ENCODE data around the gene LMX1A. TPM values are rescaled to one million over a fixed set of nuclear protein-coding genes. Genes with fewer than 3 reads are reported as not detected.

Gene LMX1A
- total and polyA plus RNA-seq, 2 experiments from 2014 or later = not detected

- DNase-seq (ENCODE audit: low spot score) (no peak), ATAC-seq (no peak)
- TF ChIP-seq EZH2 (IDR thresholded peaks at IDR 0.05; ENCODE audit: low read depth, unreplicated experiment) (no peak), CTCF (conservative IDR thresholded peaks at IDR 0.05; ENCODE audit: low read depth in 2 of 2) (no peak), STAT1 (IDR thresholded peaks at IDR 0.05; ENCODE audit: unreplicated experiment) (no peak), JUNB (IDR thresholded peaks at IDR 0.05; ENCODE audit: unreplicated experiment) (no peak), ZNF331 (CRISPR knock-in tag; IDR thresholded peaks at IDR 0.05; ENCODE audit: low read depth) (no peak), POLR2AphosphoS5 (IDR thresholded peaks at IDR 0.05; ENCODE audit: low read depth) (no peak), CREB1 (CRISPR knock-in tag; IDR thresholded peaks at IDR 0.05; ENCODE audit: low read depth) (no peak), REST (IDR thresholded peaks at IDR 0.05; ENCODE audit: unreplicated experiment) (no peak), ZNF462 (CRISPR knock-in tag; IDR thresholded peaks at IDR 0.05) (no peak), EZH2phosphoT487 (IDR thresholded peaks at IDR 0.05; ENCODE audit: unreplicated experiment) (no peak), ETS1 (IDR thresholded peaks at IDR 0.05) (no peak), NANOG (IDR thresholded peaks at IDR 0.05; ENCODE audit: borderline replicate concordance) (no peak), ZNF114 (CRISPR knock-in tag; IDR thresholded peaks at IDR 0.05) (no peak)
- H3F3A ChIP-seq (replicated peaks; ENCODE audit: low read depth) = no peaks in the 10 kb centered on the region
- H2AFZ ChIP-seq = no peak overlapping the region
- Mint-ChIP-seq H3K36me3 (ENCODE audit: low read depth) (no peaks in the 10 kb centered on the region), H3K4me3 (no peak overlapping the region), H3K27me3 (ENCODE audit: insufficient read depth, low read depth, poor library complexity) (peaks cover 4% of the 10 kb centered on the region), H3K4me1 (peaks cover 17% of the 10 kb centered on the region), H3K27ac (no peak overlapping the region), H3K9me3 (no peaks in the 10 kb centered on the region)
- H4K20me1 ChIP-seq (replicated peaks; ENCODE audit: insufficient read depth) = no peaks in the 10 kb centered on the region; the same call in 1 of the 2 replicates
- H3K4me1 ChIP-seq (ENCODE audit: insufficient read depth) = peaks cover 12% of the 10 kb centered on the region; the same call in 1 of the 2 replicates
- H3K36me3 ChIP-seq (ENCODE audit: insufficient read depth) = no peaks in the 10 kb centered on the region
- H3K9me2 ChIP-seq (ENCODE audit: insufficient read depth) = peaks cover 6% of the 10 kb centered on the region; the same call in 1 of the 2 replicates
- H3K27me3 ChIP-seq (ENCODE audit: insufficient read depth) = peaks cover 2% of the 10 kb centered on the region; the same call in 1 of the 2 replicates
- no peak overlapping the region for H3K27ac ChIP-seq (ENCODE audit: low read depth)
- no peak overlapping the region for H3K4me3 ChIP-seq
- no peak overlapping the region for H3K4me2 ChIP-seq
- H3K79me2 ChIP-seq (replicated peaks; ENCODE audit: insufficient read depth) = no peaks in the 10 kb centered on the region
Measured at GRCh38 chr1:165342587-165342986, 13.9 kb downstream of the LMX1A start.

Data from GM23338 (cell line).